ENCODE data around the gene ANO4. TPM values are rescaled to one million over a fixed set of nuclear protein-coding genes. Genes with fewer than 3 reads are reported as not detected.

ANO4 gene
- polyA plus RNA-seq, 1 donor (not counting 4 experiments of a cell fraction or from before 2014, with no cell fraction given): 18.1 TPM

DNA sequence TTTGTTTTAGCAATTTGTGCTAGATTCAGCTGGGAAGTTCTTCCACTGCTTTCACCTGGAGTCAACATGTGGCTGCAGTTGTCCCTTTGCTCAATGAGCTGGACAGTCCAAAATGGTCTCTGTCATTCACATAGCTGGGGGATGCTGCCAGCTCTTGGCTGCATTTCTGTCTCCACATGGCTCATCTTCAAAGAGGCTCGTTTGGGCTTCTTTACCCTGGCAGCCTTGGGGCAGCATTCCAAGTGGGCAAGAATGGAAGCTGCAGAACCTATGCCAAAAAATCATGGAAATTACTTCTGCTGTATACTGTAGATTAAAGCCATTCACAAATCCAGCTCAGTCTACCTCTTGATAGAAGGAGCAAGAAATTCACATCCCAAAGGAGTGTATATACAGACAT lies 216.3 kb downstream of the ANO4 start:
- DNase-seq (ENCODE audit: low read depth, low spot score) (no peak), FAIRE-seq (no peak)
- H3K9me1 ChIP-seq (ENCODE audit: control insufficient read depth, extremely low read depth, insufficient read depth, low read length): no peaks in the 10 kb centered on the region
- H2AFZ ChIP-seq (ENCODE audit: control insufficient read depth, low read length): no peak overlapping the region
- H3K9ac ChIP-seq (ENCODE audit: control insufficient read depth, extremely low read depth, insufficient read depth, low read length): no peak overlapping the region
- H3K4me1 ChIP-seq (ENCODE audit: control insufficient read depth, extremely low read depth, insufficient read depth, low read length): no peaks in the 10 kb centered on the region
- dilution Hi-C loops (cut with MboI; ENCODE audit: extremely low pct_ligation_motif_present, low sequenced_read_pairs): no loop called here
- H3K9me3 ChIP-seq (ENCODE audit: control insufficient read depth, low read depth, low read length): no peaks in the 10 kb centered on the region
- no peaks in the 10 kb centered on the region for H3K27me3 ChIP-seq (ENCODE audit: control insufficient read depth, extremely low read depth, insufficient read depth, low read length)
- H3K27ac ChIP-seq (ENCODE audit: control insufficient read depth, insufficient read depth, low read length): no peak overlapping the region
- no peak overlapping the region for H3K4me2 ChIP-seq (ENCODE audit: control insufficient read depth, extremely low read depth, insufficient read depth, low read depth, low read length)
- H3K4me3 ChIP-seq (ENCODE audit: control insufficient read depth in 2 of 3, extremely low read depth in 1 of 3, insufficient read depth in 2 of 3, low read depth in 1 of 3, low read length in 3 of 3): no peak overlapping the region
- no peaks in the 10 kb centered on the region for H3K79me2 ChIP-seq (ENCODE audit: control insufficient read depth, insufficient read depth, low read length)
- H4K20me1 ChIP-seq (ENCODE audit: control insufficient read depth, extremely low read depth, insufficient read depth, low read length): no peaks in the 10 kb centered on the region
- no peak for TF ChIP-seq EZH2 (IDR thresholded peaks at IDR 0.05; ENCODE audit: low read length)
- TF ChIP-seq, protein P1, sequence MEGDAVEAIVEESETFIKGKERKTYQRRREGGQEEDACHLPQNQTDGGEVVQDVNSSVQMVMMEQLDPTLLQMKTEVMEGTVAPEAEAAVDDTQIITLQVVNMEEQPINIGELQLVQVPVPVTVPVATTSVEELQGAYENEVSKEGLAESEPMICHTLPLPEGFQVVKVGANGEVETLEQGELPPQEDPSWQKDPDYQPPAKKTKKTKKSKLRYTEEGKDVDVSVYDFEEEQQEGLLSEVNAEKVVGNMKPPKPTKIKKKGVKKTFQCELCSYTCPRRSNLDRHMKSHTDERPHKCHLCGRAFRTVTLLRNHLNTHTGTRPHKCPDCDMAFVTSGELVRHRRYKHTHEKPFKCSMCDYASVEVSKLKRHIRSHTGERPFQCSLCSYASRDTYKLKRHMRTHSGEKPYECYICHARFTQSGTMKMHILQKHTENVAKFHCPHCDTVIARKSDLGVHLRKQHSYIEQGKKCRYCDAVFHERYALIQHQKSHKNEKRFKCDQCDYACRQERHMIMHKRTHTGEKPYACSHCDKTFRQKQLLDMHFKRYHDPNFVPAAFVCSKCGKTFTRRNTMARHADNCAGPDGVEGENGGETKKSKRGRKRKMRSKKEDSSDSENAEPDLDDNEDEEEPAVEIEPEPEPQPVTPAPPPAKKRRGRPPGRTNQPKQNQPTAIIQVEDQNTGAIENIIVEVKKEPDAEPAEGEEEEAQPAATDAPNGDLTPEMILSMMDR (optimal IDR thresholded peaks at IDR 0.05 in 1 of 3, IDR thresholded peaks at IDR 0.05 in 1 of 3, conservative IDR thresholded peaks at IDR 0.05 in 1 of 3; ENCODE audit: extremely low read depth in 1 of 3, insufficient read depth in 2 of 3, low read length in 3 of 3): no peak
- H3K36me3 ChIP-seq (ENCODE audit: control insufficient read depth in 2 of 2, extremely low read depth in 1 of 2, insufficient read depth in 2 of 2, low read length in 2 of 2): peaks cover 0 to 3% of the 10 kb centered on the region in 2 experiments

DNA sequence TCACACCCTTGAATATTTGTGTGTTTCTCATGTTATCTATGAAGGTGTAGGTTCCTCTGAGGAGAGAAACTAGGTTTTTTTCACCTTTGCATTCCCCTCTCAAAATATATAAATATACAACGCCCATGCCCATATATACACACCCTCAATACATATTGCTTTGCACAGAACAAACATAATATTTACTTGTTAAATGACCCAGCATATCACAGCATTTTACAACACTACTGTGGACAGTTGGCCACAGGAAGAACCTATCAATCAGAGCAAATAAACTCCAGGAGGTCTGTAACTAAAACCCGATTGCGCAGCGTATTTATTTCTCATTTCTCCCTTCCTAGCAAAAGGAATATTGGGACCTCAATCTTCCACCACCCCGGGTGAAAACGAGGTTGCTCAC lies 219.4 kb downstream of the ANO4 start:
- no peak overlapping the region for H3K4me3 ChIP-seq (ENCODE audit: control insufficient read depth in 2 of 3, extremely low read depth in 1 of 3, insufficient read depth in 2 of 3, low read depth in 1 of 3, low read length in 3 of 3)
- H3K9ac ChIP-seq (ENCODE audit: control insufficient read depth, extremely low read depth, insufficient read depth, low read length): no peak overlapping the region
- H3K4me2 ChIP-seq (ENCODE audit: control insufficient read depth, extremely low read depth, insufficient read depth, low read depth, low read length): no peak overlapping the region
- H4K20me1 ChIP-seq (ENCODE audit: control insufficient read depth, extremely low read depth, insufficient read depth, low read length): no peaks in the 10 kb centered on the region
- H3K27ac ChIP-seq (ENCODE audit: control insufficient read depth, insufficient read depth, low read length): no peak overlapping the region
- no peak for FAIRE-seq
- no peak overlapping the region for H2AFZ ChIP-seq (ENCODE audit: control insufficient read depth, low read length)
- H3K36me3 ChIP-seq (ENCODE audit: control insufficient read depth in 2 of 2, extremely low read depth in 1 of 2, insufficient read depth in 2 of 2, low read length in 2 of 2): peaks cover 0 to 6% of the 10 kb centered on the region in 2 experiments
- peaks cover 15% of the 10 kb centered on the region for H3K4me1 ChIP-seq (ENCODE audit: control insufficient read depth, extremely low read depth, insufficient read depth, low read length)
- TF ChIP-seq EZH2 (IDR thresholded peaks at IDR 0.05; ENCODE audit: low read length): no peak
- TF ChIP-seq, protein P1 (optimal IDR thresholded peaks at IDR 0.05 in 1 of 3, IDR thresholded peaks at IDR 0.05 in 1 of 3, conservative IDR thresholded peaks at IDR 0.05 in 1 of 3; ENCODE audit: extremely low read depth in 1 of 3, insufficient read depth in 2 of 3, low read length in 3 of 3): no peak
- peaks cover 5% of the 10 kb centered on the region for H3K9me3 ChIP-seq (ENCODE audit: control insufficient read depth, low read depth, low read length)
- H3K9me1 ChIP-seq (ENCODE audit: control insufficient read depth, extremely low read depth, insufficient read depth, low read length): no peaks in the 10 kb centered on the region
- no peak for DNase-seq (ENCODE audit: low read depth, low spot score)
- no peaks in the 10 kb centered on the region for H3K79me2 ChIP-seq (ENCODE audit: control insufficient read depth, insufficient read depth, low read length)
- H3K27me3 ChIP-seq (ENCODE audit: control insufficient read depth, extremely low read depth, insufficient read depth, low read length): no peaks in the 10 kb centered on the region
- dilution Hi-C loops (cut with MboI; ENCODE audit: extremely low pct_ligation_motif_present, low sequenced_read_pairs): no loop called here

All from keratinocyte (primary cell).